Measurements from ENCODE around the gene CXCL14. TPM values are rescaled to one million over a fixed set of nuclear protein-coding genes. Genes with fewer than 3 reads are reported as not detected.
A peak's percentile ranks its signal among the peaks of the same experiment; 100 is the strongest.

Gene CXCL14
- polyA plus RNA-seq, 3 donors = 0.07 to 0.12 TPM; not detected in 1

DNA sequence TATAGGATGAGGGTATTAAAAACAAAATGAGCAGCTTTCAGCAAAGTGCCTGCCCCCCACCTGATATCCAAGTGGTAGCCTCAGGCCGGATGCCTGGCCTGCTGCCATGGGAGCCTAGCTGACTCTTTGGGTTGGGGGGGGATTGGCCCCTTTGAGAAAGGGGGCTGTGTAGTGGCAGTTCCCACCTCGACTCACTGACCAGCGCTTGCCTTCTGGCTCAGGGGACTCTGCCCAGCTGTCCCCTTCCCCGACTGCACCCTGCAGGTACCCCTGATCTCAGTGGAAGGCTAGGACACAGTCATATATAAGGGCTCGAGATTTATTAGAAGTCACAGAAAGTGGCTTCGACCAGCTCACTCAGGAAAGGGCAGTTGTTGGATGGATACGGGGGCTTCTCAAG lies 41.5 kb downstream of the CXCL14 start:
- H4K20me1 ChIP-seq (ENCODE audit: insufficient read depth, low read length) = no peaks in the 10 kb centered on the region
- no peaks in the 10 kb centered on the region for H3K79me2 ChIP-seq (ENCODE audit: insufficient read depth, low read length)
- TF ChIP-seq CTCF (IDR thresholded peaks at IDR 0.05) = no peak
- no peak overlapping the region for H3K9ac ChIP-seq (ENCODE audit: insufficient read depth, low read length, poor library complexity, severe bottlenecking)
- DNase-seq = no peak
- no peaks in the 10 kb centered on the region for H3K36me3 ChIP-seq (replicated peaks in 1 of 2; ENCODE audit: control insufficient read depth in 1 of 2, insufficient read depth in 2 of 2, low read length in 2 of 2)
- WGBS (ENCODE audit: insufficient coverage) = 81% methylated on average over 5 of the region's 7 CpGs
- H3K27me3 Mint-ChIP-seq (ENCODE audit: low read depth in 3 of 3) = peaks cover 97 to 99% (median 97%) of the 10 kb centered on the region in 3 donors
- no peak overlapping the region for H3K27ac Mint-ChIP-seq
- no peak overlapping the region for H3K4me3 ChIP-seq (replicated peaks in 1 of 3; ENCODE audit: low read depth in 2 of 3, low read length in 3 of 3)
- H3K27me3 ChIP-seq (ENCODE audit: control insufficient read depth in 2 of 2, insufficient read depth in 2 of 2, low read length in 2 of 2) = peaks cover 92 to 99% of the 10 kb centered on the region in 2 donors
- H3K9me3 ChIP-seq (replicated peaks in 1 of 2; ENCODE audit: control insufficient read depth in 1 of 2, insufficient read depth in 1 of 2, low read length in 2 of 2) = peaks cover 0 to 40% of the 10 kb centered on the region in 2 donors
- peaks cover 0 to 20% (median 10%) of the 10 kb centered on the region in 7 donors for H3K9me3 Mint-ChIP-seq
- peaks cover 16% of the 10 kb centered on the region for H3K4me1 Mint-ChIP-seq
- H3K4me1 ChIP-seq (ENCODE audit: control insufficient read depth in 1 of 2, insufficient read depth in 2 of 2, low read length in 2 of 2) = peaks cover 5 to 8% of the 10 kb centered on the region in 2 donors
- intact Hi-C loops (cut with micrococcal nuclease) = no loop called here
- no peaks in the 10 kb centered on the region for H3K36me3 Mint-ChIP-seq
- H2AFZ ChIP-seq (ENCODE audit: insufficient read depth, low read depth, low read length, poor library complexity, severe bottlenecking) = no peak overlapping the region
- no peak overlapping the region for H3K4me2 ChIP-seq (replicated peaks; ENCODE audit: extremely low read depth, low read length, poor library complexity, severe bottlenecking)
- H3K4me3 Mint-ChIP-seq = peak overlapping the region in 1 of 2 donors; percentile 88
- no peak overlapping the region for H3K27ac ChIP-seq (ENCODE audit: low read depth in 1 of 2, low read length in 2 of 2)

GRCh38 chr5:135535820-135536801 lies 42.7 kb downstream of the CXCL14 start, which contains the start of gene NEUROG1:
TSS of gene NEUROG1 (minus strand) at chr5:135535964. CDS start at chr5:135535690, 274 bp downstream.
- Histone ChIP-seq H3K27ac (ENCODE audit: low read depth in 1 of 2, low read length in 2 of 2) (no peak within 1 kb of the TSS), H4K20me1 (ENCODE audit: insufficient read depth, low read length) (no peaks in the 10 kb centered on the region), H3K36me3 (replicated peaks in 1 of 2; ENCODE audit: control insufficient read depth in 1 of 2, insufficient read depth in 2 of 2, low read length in 2 of 2) (no peaks in the 10 kb centered on the region), H3K9me3 (replicated peaks in 1 of 2; ENCODE audit: control insufficient read depth in 1 of 2, insufficient read depth in 1 of 2, low read length in 2 of 2) (peaks cover 0 to 33% of the 10 kb centered on the region in 2 donors), H3K4me3 (replicated peaks in 1 of 3; ENCODE audit: low read depth in 2 of 3, low read length in 3 of 3) (no peak within 1 kb of the TSS), H3K79me2 (ENCODE audit: insufficient read depth, low read length) (no peaks in the 10 kb centered on the region), H2AFZ (ENCODE audit: insufficient read depth, low read depth, low read length, poor library complexity, severe bottlenecking) (peak within 1 kb of the TSS; percentile 13), H3K27me3 (ENCODE audit: control insufficient read depth in 2 of 2, insufficient read depth in 2 of 2, low read length in 2 of 2) (peaks cover 89 to 97% of the 10 kb centered on the region in 2 donors), H3K4me2 (replicated peaks; ENCODE audit: extremely low read depth, low read length, poor library complexity, severe bottlenecking) (peak within 1 kb of the TSS; percentile 34), H3K4me1 (ENCODE audit: control insufficient read depth in 1 of 2, insufficient read depth in 2 of 2, low read length in 2 of 2) (peaks cover 5 to 8% of the 10 kb centered on the region in 2 donors), H3K9ac (ENCODE audit: insufficient read depth, low read length, poor library complexity, severe bottlenecking) (no peak within 1 kb of the TSS)
- Mint-ChIP-seq H3K27ac (no peak within 1 kb of the TSS), H3K4me3 (peak within 1 kb of the TSS; percentile 20 to 88), H3K9me3 (peaks cover 0 to 21% (median 10%) of the 10 kb centered on the region in 7 donors), H3K27me3 (ENCODE audit: low read depth in 3 of 3) (peaks cover 95 to 98% (median 96%) of the 10 kb centered on the region in 3 donors), H3K36me3 (no peaks in the 10 kb centered on the region), H3K4me1 (peaks cover 13% of the 10 kb centered on the region)
- TF ChIP-seq CTCF (IDR thresholded peaks at IDR 0.05) = no peak
- 4% methylated on average over 66 of the region's 74 CpGs for WGBS (ENCODE audit: insufficient coverage)
- no peak for DNase-seq
- intact Hi-C loops (cut with micrococcal nuclease) = no loop called here

All from CD14-positive monocyte (primary cell).